Measurements from ENCODE around the gene CCNE1.

The CCNE1 gene

DNA sequence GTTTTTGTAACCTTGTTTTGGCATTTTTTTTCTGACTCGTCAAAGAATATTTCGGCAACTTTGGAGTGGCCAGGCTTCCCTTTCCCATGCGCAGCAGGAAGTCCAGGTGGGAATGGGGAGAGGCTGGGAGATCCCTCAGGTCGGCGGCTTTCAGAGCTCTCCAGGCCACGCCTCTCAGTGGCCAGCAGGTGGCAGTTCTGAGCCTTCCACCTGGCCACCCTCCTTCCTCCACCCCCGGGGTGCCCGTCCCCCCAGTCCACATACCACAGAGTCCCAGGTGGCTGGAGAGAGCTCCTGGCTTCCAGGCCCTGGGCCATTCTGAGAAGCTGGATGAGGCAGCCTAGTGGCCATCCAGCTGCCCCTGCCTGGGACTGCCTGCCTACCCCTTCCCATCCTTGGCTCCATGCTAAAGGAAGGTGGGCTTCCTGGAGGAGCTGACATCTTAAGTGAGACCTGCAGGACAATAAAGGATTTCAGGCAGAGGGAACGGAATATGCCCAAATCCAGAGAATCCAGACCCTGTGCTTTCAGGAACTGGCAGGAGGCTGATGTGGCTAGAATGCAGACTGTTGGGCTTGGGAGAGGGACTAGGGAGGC, 46.3 kb downstream of the CCNE1 start:
- no peak overlapping the region for H3K4me3 ChIP-seq (ENCODE audit: control insufficient read depth, low read depth, low read length)
- TF ChIP-seq, protein P1, sequence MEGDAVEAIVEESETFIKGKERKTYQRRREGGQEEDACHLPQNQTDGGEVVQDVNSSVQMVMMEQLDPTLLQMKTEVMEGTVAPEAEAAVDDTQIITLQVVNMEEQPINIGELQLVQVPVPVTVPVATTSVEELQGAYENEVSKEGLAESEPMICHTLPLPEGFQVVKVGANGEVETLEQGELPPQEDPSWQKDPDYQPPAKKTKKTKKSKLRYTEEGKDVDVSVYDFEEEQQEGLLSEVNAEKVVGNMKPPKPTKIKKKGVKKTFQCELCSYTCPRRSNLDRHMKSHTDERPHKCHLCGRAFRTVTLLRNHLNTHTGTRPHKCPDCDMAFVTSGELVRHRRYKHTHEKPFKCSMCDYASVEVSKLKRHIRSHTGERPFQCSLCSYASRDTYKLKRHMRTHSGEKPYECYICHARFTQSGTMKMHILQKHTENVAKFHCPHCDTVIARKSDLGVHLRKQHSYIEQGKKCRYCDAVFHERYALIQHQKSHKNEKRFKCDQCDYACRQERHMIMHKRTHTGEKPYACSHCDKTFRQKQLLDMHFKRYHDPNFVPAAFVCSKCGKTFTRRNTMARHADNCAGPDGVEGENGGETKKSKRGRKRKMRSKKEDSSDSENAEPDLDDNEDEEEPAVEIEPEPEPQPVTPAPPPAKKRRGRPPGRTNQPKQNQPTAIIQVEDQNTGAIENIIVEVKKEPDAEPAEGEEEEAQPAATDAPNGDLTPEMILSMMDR (IDR thresholded peaks at IDR 0.05; ENCODE audit: control insufficient read depth, insufficient read depth, low read depth, low read length, missing control alignments): peak; percentile 63
- DNase-seq (ENCODE audit: low read depth): no peak

DNA sequence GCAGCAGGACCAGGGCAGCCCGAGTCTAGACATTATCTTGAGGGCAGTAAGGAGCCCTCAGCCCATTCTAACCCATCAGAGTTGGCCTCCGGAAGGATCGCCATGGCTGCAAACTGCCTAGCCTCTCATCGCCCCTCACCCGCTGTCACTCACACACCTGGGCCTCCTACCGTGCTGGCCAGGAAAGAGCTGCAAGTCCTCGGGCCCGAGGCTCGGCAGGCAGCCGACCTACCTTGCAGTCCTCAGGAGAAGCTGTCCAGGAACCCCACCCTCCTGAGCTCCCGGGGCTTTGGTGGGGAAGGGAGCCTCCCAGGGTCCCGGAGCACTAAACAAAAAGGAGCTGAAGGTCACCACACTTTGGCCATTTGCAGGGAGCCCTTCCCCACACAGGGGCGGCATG, 46.8 kb downstream of the CCNE1 start:
- no peak for DNase-seq (ENCODE audit: low read depth)
- no peak overlapping the region for H3K4me3 ChIP-seq (ENCODE audit: control insufficient read depth, low read depth, low read length)
- TF ChIP-seq, protein P1 (IDR thresholded peaks at IDR 0.05; ENCODE audit: control insufficient read depth, insufficient read depth, low read depth, low read length, missing control alignments): no peak

DNA sequence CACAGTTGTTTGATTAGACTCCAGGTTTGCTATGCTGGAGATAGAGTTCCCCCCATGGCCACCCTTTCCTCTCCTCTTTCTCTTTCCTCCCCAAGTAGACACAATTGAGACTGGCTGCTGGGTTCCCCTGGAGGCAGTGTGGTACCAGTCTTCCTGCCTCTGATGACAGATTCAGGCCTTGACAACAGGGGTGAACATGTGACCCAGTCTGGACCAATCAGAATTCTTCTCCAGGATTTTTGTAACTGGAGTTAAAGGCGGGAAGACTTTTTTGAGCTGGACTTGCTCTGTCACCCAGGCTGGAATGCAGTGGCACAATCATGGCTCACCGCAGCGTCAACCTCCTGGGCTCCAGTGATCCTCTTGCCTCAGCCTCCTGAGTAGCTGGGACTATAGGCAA, 48.7 kb downstream of the CCNE1 start:
- TF ChIP-seq, protein P1 (IDR thresholded peaks at IDR 0.05; ENCODE audit: control insufficient read depth, insufficient read depth, low read depth, low read length, missing control alignments): no peak
- DNase-seq (ENCODE audit: low read depth): no peak

DNA sequence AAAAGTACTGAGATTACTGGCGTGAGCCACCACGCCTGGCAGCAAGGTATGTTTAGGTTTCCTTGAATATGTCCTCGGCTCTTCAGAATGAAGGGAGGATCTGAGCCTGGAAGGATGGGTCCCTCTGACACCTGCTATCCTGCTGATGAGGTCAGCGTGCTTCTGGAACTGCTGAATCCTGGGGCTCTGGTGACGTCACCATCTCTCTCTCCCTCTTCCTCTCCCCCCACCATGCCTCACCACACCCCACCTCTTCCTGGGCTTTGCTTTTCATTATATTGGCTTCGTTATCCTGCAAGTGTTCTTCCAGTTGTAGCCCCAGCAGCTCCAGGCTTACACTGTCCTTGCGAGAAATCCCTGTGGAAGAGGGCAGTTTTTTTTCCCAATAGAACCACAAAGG, 49.8 kb downstream of the CCNE1 start:
- no peak for DNase-seq (ENCODE audit: low read depth)
- TF ChIP-seq, protein P1 (IDR thresholded peaks at IDR 0.05; ENCODE audit: control insufficient read depth, insufficient read depth, low read depth, low read length, missing control alignments): no peak
- no peak overlapping the region for H3K4me3 ChIP-seq (ENCODE audit: control insufficient read depth, low read depth, low read length)

More for the DNA sequence above, 48.7 kb downstream of the CCNE1 start:
- H3K4me3 ChIP-seq (ENCODE audit: control insufficient read depth, low read depth, low read length): no peak overlapping the region

GRCh38 chr19:29866011-29866410, 54.2 kb downstream of the CCNE1 start:
- TF ChIP-seq, protein P1 (IDR thresholded peaks at IDR 0.05; ENCODE audit: control insufficient read depth, insufficient read depth, low read depth, low read length, missing control alignments): no peak
- H3K4me3 ChIP-seq (ENCODE audit: control insufficient read depth, low read depth, low read length): no peak overlapping the region
- no peak for DNase-seq (ENCODE audit: low read depth)

DNA sequence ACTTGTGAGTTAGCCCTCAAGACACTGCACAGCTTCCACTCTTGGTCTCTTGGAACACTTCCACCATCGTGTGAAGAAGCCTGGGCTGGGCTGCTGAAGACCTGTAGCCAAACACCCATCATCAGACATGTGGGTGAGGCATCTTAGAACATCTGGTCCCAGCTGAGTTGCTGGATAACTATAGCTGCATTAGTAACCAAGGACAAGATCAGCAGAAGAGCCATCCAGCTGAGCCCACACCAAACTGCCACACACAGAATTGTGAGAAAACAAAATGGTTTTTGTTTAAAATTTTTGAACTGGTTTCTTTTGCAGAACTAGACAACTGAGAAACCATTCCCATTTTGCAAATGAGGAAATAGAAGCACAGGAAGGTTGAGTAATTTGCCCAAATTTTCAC, 56.2 kb downstream of the CCNE1 start:
- TF ChIP-seq, protein P1 (IDR thresholded peaks at IDR 0.05; ENCODE audit: control insufficient read depth, insufficient read depth, low read depth, low read length, missing control alignments): no peak
- H3K4me3 ChIP-seq (ENCODE audit: control insufficient read depth, low read depth, low read length): no peak overlapping the region
- DNase-seq (ENCODE audit: low read depth): no peak

DNA sequence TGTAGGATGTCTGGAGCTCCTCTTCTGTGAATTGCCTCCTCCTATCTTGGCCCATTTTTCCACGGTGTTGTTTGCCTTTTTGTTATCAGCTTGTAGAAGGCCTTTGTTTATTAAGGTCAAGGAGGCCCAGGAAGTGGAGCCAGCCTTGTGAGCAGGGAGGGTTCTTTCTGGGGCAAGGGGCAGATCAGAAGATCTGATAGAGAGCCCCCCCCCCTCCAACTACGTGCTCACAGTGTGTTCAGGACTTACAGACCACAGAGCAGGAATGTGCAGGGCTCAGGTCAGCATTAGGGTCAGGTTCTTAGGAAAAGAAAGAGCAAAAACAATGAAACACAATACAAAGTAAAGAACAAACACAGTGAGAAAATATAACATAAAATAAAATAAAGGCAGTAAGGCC, 59.4 kb downstream of the CCNE1 start:
- TF ChIP-seq, protein P1 (IDR thresholded peaks at IDR 0.05; ENCODE audit: control insufficient read depth, insufficient read depth, low read depth, low read length, missing control alignments): no peak
- H3K4me3 ChIP-seq (ENCODE audit: control insufficient read depth, low read depth, low read length): no peak overlapping the region
- DNase-seq (ENCODE audit: low read depth): no peak

All from AG09309 (cell line).